Measurements from ENCODE around the gene GORASP2.

Gene GORASP2

DNA sequence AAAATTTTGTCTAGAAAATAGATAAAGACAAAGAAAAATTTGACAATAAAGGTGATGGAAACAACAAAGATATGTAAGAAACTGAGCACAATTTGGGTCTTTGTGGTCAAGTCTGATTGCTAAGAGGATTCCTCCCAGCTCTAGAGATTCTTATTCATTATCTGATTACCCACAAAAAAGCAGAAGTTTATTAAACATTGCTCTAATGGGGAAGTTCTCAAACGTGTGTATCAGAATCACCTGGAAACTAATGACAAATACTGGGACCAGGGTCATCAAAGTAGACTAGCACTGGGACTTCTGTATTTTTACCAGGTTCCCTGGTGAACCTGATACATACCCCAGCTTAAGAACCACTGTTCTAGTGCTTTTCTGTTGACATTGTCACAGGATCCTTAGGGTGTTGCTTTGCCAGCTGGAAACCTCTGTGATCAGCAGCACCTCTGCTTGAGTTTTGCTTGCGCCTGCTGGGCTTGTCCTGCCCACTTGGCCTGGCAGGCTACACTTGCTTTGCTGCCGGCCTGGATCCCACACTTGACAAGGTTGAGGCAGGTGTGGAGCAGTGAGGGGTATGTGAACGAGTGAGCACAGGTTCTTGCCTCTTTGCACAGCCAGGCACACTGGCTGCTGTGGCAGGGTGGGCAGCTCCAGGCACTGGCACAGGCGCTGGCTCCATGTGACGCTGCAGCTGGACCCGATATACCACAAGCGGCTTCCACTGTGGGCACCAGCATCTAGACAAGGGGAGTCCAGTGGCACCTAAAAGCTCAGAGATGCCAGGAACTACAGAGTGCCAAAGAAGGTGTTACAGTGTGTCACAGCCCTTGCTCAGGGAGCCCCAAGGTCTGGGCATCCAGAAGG, 6.2 kb upstream of the GORASP2 start:
- no peak overlapping the region for H3K4me3 ChIP-seq (replicated peaks; ENCODE audit: low read depth, low read length)
- no peak for DNase-seq (ENCODE audit: extremely low read depth, low read depth)
- TF ChIP-seq, protein P1, sequence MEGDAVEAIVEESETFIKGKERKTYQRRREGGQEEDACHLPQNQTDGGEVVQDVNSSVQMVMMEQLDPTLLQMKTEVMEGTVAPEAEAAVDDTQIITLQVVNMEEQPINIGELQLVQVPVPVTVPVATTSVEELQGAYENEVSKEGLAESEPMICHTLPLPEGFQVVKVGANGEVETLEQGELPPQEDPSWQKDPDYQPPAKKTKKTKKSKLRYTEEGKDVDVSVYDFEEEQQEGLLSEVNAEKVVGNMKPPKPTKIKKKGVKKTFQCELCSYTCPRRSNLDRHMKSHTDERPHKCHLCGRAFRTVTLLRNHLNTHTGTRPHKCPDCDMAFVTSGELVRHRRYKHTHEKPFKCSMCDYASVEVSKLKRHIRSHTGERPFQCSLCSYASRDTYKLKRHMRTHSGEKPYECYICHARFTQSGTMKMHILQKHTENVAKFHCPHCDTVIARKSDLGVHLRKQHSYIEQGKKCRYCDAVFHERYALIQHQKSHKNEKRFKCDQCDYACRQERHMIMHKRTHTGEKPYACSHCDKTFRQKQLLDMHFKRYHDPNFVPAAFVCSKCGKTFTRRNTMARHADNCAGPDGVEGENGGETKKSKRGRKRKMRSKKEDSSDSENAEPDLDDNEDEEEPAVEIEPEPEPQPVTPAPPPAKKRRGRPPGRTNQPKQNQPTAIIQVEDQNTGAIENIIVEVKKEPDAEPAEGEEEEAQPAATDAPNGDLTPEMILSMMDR (IDR thresholded peaks at IDR 0.05; ENCODE audit: low read depth, low read length, missing control alignments), result no peak

DNA sequence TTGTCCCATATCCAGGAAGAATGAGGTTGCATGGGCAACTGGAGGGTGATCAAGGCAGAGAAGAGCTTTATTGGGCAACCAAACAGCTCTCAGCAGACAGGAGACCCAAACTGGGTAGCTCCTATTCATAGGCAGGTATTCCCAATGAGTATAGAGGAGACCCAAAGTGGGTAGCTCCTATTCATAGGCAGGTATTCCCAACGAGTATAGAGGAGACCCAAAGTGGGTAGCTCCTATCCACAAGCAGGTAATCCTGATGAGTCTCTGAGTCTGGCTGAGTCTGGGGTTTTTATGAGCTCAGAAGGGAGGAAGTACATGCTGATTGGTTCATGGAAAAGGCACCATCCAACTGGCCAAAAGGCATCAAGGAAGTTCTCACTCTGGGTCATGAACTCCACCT, 5.3 kb upstream of the GORASP2 start:
- TF ChIP-seq, protein P1 (IDR thresholded peaks at IDR 0.05; ENCODE audit: low read depth, low read length, missing control alignments), result no peak
- H3K4me3 ChIP-seq (replicated peaks; ENCODE audit: low read depth, low read length), result no peak overlapping the region
- no peak for DNase-seq (ENCODE audit: extremely low read depth, low read depth)

DNA sequence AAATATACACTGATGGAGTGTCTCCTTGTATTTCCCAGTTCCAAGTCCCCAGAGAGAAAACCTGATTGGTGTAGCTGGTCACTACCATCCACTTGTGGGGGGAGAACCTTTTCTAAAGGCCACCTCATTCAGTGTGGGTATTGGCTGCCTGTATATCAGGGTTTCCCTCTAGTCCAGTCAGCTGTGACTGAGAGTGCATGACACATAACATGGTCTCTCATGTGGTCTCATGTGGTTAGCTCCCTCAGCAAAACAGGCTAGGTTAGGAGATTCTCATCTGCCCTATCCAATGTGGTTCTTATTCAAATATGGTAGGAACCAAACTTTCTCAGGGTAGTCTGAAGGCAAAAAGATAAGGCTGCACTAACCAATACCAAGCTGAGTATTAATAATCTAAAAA, 4.1 kb upstream of the GORASP2 start:
- no peak for DNase-seq (ENCODE audit: extremely low read depth, low read depth)
- TF ChIP-seq, protein P1 (IDR thresholded peaks at IDR 0.05; ENCODE audit: low read depth, low read length, missing control alignments), result no peak

DNA sequence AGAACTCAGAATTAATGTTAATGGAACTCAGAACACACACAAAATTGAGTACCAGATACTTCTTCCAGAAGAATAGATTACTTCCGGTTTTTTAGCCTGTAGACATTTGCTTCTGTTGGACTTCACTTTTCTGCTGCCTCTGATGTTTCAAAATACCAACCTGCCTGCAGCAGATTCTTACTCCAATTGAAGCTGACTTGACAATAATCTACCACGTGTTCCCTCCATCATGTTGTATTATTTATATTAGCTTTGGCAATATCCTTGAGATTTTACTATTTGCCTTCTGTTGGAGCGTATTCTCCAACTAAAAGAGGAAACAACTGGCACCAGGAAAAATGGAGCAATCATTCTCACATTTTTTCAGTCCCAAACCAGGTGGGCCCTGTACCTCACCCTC, 3.1 kb upstream of the GORASP2 start:
- DNase-seq (ENCODE audit: extremely low read depth, low read depth), result no peak
- H3K4me3 ChIP-seq (replicated peaks; ENCODE audit: low read depth, low read length), result no peak overlapping the region
- TF ChIP-seq, protein P1 (IDR thresholded peaks at IDR 0.05; ENCODE audit: low read depth, low read length, missing control alignments), result no peak

More for the DNA sequence above, 4.1 kb upstream of the GORASP2 start:
- no peak overlapping the region for H3K4me3 ChIP-seq (replicated peaks; ENCODE audit: low read depth, low read length)

DNA sequence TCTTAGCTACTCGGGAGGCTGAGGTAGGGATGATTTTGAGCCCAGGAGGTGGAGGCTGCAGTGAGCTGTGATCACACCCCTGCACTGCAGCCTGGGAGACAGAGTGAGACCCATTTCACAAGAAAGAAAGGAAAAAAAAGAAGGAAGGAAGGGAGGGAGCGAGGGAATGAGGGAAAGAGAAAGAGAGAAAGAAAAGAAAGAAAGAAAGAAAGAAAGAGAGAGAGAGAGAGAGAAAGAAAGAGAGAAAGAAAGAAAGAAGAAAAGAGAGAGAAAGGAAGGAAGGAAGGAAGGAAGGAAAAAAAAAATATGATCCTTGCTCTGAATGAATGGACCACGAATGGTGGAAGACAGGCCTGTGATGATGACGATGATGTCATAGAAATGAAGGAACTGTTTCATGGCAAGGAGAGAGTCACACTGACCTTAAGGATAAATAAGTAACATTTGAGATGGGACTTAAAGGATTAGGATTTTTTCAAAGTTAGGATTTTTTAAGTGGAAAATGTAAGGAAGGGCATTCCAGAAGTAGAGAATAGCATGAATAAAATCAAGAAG, 2.2 kb upstream of the GORASP2 start:
- H3K4me3 ChIP-seq (replicated peaks; ENCODE audit: low read depth, low read length), result no peak overlapping the region
- DNase-seq (ENCODE audit: extremely low read depth, low read depth), result no peak
- TF ChIP-seq, protein P1 (IDR thresholded peaks at IDR 0.05; ENCODE audit: low read depth, low read length, missing control alignments), result no peak

DNA sequence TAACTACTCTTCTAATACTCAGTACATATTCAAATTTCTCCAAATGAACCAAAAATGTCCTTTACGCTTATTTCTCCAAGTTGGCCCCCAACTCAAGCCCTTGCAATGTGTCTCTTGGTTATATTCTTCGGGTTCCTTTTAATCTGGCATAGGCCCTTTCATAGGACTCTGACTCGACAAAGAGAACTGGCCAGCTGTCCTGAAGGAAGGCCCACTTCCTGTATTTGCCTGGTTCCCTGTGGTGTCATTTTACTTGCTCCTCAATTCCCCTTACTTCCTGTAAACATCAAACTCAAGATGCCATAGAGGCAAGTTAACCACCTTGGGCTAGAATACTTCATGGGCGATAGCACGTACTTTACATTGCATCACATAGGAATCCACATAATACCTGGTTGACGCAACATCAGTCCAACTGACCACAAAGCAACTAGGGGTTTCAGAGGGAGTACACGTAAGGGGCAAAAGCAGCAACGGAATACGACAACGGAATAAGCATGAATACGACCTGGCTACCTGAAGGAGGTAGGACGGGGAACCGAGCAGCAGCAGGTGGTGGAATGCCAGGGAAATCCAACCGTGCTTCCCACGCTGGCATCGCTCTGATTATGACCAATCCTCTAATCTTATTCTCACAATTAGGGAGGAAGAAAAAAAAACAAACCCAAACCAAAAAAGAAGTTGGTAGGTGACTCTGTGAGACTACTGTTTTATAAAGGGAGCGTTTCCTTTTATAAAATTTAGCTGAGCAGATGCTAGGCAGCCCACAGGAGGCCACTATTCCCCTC, 823 bp upstream of the GORASP2 start:
- DNase-seq (ENCODE audit: extremely low read depth, low read depth), result no peak
- H3K4me3 ChIP-seq (replicated peaks; ENCODE audit: low read depth, low read length), result peak overlapping the region; percentile 65
- TF ChIP-seq, protein P1 (IDR thresholded peaks at IDR 0.05; ENCODE audit: low read depth, low read length, missing control alignments), result no peak

All from HFF-Myc (cell line).